ENCODE data around the gene USP25. TPM values are rescaled to one million over a fixed set of nuclear protein-coding genes. Genes with fewer than 3 reads are reported as not detected.

USP25 gene
- total and polyA plus RNA-seq, 12 donors = 13.5 to 57.7 (median 45.9) TPM

- intact Hi-C loops (cut with DNase I) = loop anchor here in 1 of 10 donors (10.0 kb wide), 1 partner anchor 65 kb away; no protein-coding TSS in a partner anchor
These were observed 80.0 kb downstream of the USP25 start for GRCh38 chr21:15809818-15810217.

GRCh38 chr21:15815285-15815684, 85.5 kb downstream of the USP25 start:
- H3K4me3 ChIP-seq = no peak overlapping the region
- 97 to 100% methylated on average over 3 of the region's 3 CpGs for WGBS, 2 donors
- H3K27ac ChIP-seq = no peak overlapping the region
- no peak for TF ChIP-seq CTCF (IDR thresholded peaks at IDR 0.05)
- peaks cover 0 to 85% (median 3%) of the 10 kb centered on the region in 9 donors for H3K36me3 ChIP-seq
- ATAC-seq = no peak
- H3K9me3 ChIP-seq = peaks cover 0 to 5% (median 0%) of the 10 kb centered on the region in 11 donors
- no peaks in the 10 kb centered on the region for H3K27me3 ChIP-seq
- H3K4me1 ChIP-seq = no peaks in the 10 kb centered on the region
- intact Hi-C loops (cut with DNase I) = no loop called here
- no peak for DNase-seq

More at GRCh38 chr21:15809818-15810217, 80.0 kb downstream of the USP25 start:
- DNase-seq (no peak), ATAC-seq (no peak)
- 81 to 84% methylated on average over 3 of the region's 3 CpGs for WGBS, 2 donors
- H3K27me3 ChIP-seq = no peaks in the 10 kb centered on the region
- peaks cover 0 to 59% (median 0%) of the 10 kb centered on the region in 9 donors for H3K36me3 ChIP-seq
- no peak overlapping the region for H3K27ac ChIP-seq
- no peak overlapping the region for H3K4me3 ChIP-seq
- H3K9me3 ChIP-seq = peaks cover 0 to 2% (median 0%) of the 10 kb centered on the region in 11 donors
- TF ChIP-seq CTCF (IDR thresholded peaks at IDR 0.05) = no peak
- H3K4me1 ChIP-seq = peaks cover 0 to 4% (median 0%) of the 10 kb centered on the region in 9 donors

GRCh38 chr21:15820327-15820726, 90.5 kb downstream of the USP25 start:
- Histone ChIP-seq H3K36me3 (peaks cover 0 to 67% (median 2%) of the 10 kb centered on the region in 9 donors), H3K27ac (no peak overlapping the region), H3K9me3 (no peaks in the 10 kb centered on the region), H3K4me1 (peaks cover 0 to 20% (median 0%) of the 10 kb centered on the region in 9 donors), H3K4me3 (no peak overlapping the region), H3K27me3 (no peaks in the 10 kb centered on the region)
- ATAC-seq (no peak), DNase-seq (no peak)
- intact Hi-C loops (cut with DNase I) = loop anchor here in 4 of 10 donors (5.0 to 10.0 kb wide), 3 partner anchors 86 to 96 kb away; partner anchors contain the start of gene USP25 (in 1 of the 4)
- no peak for TF ChIP-seq CTCF (IDR thresholded peaks at IDR 0.05)

- Histone ChIP-seq H3K36me3 (peaks cover 0 to 64% (median 0%) of the 10 kb centered on the region in 9 donors), H3K4me1 (peaks cover 0 to 22% (median 3%) of the 10 kb centered on the region in 9 donors), H3K27me3 (no peaks in the 10 kb centered on the region), H3K4me3 (no peak overlapping the region), H3K27ac (no peak overlapping the region), H3K9me3 (no peaks in the 10 kb centered on the region)
- DNase-seq (no peak), ATAC-seq (no peak)
- intact Hi-C loops (cut with DNase I) = loop anchor here in 4 of 10 donors (5.0 to 10.0 kb wide), 3 partner anchors 86 to 96 kb away; partner anchors contain the start of gene USP25 (in 1 of the 4)
- TF ChIP-seq CTCF (IDR thresholded peaks at IDR 0.05) = no peak
- WGBS, 2 donors = 94 to 97% methylated on average over 3 of the region's 3 CpGs
These were observed 91.1 kb downstream of the USP25 start for GRCh38 chr21:15820852-15821379.

Data from heart right ventricle (tissue), 16 donors.